ENCODE measurements around the gene EBP. TPM values are rescaled to one million over a fixed set of nuclear protein-coding genes. Genes with fewer than 3 reads are reported as not detected.
A peak's percentile ranks its signal among the peaks of the same experiment; 100 is the strongest.

Gene EBP
- total and polyA plus RNA-seq, 9 of the 15 experiments (the other 6 are each of a cell fraction or from before 2014, with no cell fraction given) = 228 to 987 (median 274) TPM

DNA sequence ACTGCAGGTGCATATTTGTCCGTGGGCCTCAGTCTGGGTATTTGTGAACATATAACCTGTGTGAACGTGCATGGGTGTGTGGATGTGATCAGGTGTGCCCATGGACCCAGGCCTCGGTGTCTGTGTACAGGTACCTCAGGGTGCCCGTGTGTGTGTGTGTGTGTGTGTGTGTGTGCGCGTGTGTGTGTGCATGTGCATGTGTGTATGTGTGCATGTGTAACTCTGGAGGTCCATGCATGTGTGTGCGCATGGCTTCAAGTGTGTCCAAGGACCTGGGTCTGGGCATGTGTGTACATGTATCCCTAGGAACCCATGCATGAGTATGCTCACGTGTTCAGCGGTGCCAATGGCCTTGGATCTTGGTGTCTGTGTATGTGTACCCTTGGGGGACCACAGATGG, 29.8 kb upstream of the EBP start (continued):
- TF ChIP-seq POLR2AphosphoS5 (IDR thresholded peaks at IDR 0.05; ENCODE audit: control insufficient read depth, insufficient read depth, low read depth, low read length) = no peak

DNA sequence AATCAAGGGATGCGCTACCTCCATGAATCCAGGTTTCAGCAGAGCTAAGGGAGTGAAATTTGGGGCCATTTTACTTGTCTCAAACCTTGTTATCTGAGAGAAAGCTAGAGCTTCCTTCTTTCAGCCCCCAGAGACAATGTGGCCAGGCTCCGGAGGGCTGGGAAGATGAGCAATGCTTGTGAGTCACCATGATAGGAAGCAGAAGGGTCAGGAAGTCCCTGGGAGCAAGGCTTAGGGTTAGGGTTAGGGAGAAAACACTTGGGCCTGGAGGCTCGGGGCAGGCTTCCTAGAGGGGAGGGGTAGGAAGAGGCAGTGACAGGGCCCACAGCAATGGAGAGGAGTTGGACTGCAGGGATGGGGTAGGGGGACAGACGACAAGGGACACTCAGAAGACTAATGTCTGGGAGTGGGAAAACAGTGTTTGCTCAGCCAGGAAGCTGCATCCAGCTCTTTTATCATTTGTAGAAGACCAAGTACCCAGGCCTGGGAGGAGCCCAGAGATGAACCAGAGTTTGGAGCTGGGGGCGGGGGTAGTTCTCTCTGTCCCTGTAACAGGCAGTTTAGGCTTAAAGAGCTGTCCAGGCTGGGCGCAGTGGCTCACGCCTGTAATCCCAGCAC, 29.2 kb upstream of the EBP start:
- FAIRE-seq = peak; percentile 84
- peak; percentile 21 to 68 (median 27) for DNase-seq (ENCODE audit: extremely low read depth in 1 of 4, low spot score in 3 of 4)
- Histone ChIP-seq H3K79me2 (ENCODE audit: control insufficient read depth, insufficient read depth, low read length) (no peaks in the 10 kb centered on the region), H3K4me2 (ENCODE audit: insufficient read depth, low read length) (0 out of 2 replicates have a peak overlapping the region, but pooled peaks have one; percentile 27), H3K9ac (ENCODE audit: insufficient read depth in 1 of 2, low read depth in 2 of 2, low read length in 2 of 2) (no peak overlapping the region), H2AFZ (ENCODE audit: low read depth, low read length) (peak overlapping the region; percentile 77), H3K36me3 (ENCODE audit: control insufficient read depth, insufficient read depth, low read length) (peaks cover under 1% of the 10 kb centered on the region; the same call in 2 of the 3 replicates), H3K9me1 (ENCODE audit: control insufficient read depth, insufficient read depth, low read length) (peaks cover under 1% of the 10 kb centered on the region), H3K27ac (ENCODE audit: extremely low read depth, low read depth, low read length) (peak overlapping the region; percentile 12; the same call in 2 of the 3 replicates), H3K4me1 (replicated peaks in 1 of 2; ENCODE audit: control insufficient read depth in 2 of 2, insufficient read depth in 2 of 2, low read length in 2 of 2) (peaks cover 10 to 22% of the 10 kb centered on the region in 2 experiments; a peak in 4 of 5 replicates), H3K27me3 (ENCODE audit: control insufficient read depth in 2 of 2, insufficient read depth in 2 of 2, low read length in 2 of 2) (no peaks in the 10 kb centered on the region), H3K4me3 (no peak overlapping the region), H3K9me3 (replicated peaks; ENCODE audit: control insufficient read depth, insufficient read depth, low read depth, low read length) (no peaks in the 10 kb centered on the region), H4K20me1 (replicated peaks; ENCODE audit: control insufficient read depth, insufficient read depth, low read length) (no peaks in the 10 kb centered on the region)
- in situ Hi-C loops (cut with MboI) (loop anchor here (5.0 to 25.0 kb wide), 2 partner anchors 410 to 630 kb away; no protein-coding TSS in a partner anchor), intact Hi-C loops (cut with micrococcal nuclease) (loop anchor here (10.0 kb wide), 1 partner anchor 658 kb away; the partner anchor contains the start of gene ZNF81)
- 36% methylated on average over 5 of the region's 7 CpGs for WGBS (ENCODE audit: insufficient coverage, low coverage, missing lambda C conversion rate)
- CTCF ChIA-PET (ENCODE audit: low intra/inter-chr PET ratio) = no interaction called here
- POLR2A ChIA-PET = interaction anchor here (0.7 kb wide), 2 partner anchors 11 to 227 kb away, joined by 3 read pairs; no protein-coding TSS in a partner anchor
- BruUV-seq (replicated peaks) = no TSS peak
- ATAC-seq = peak; percentile 21; the same call in 2 of the 3 replicates
- TF ChIP-seq SMARCB1 (IDR thresholded peaks at IDR 0.05; ENCODE audit: insufficient read length, low read depth) = no peak
- no peak for TF ChIP-seq U2AF1 (optimal IDR thresholded peaks at IDR 0.05; ENCODE audit: low read depth, low read length)
- TF ChIP-seq ATF1 (CRISPR knock-in tag; IDR thresholded peaks at IDR 0.05) = no peak
- no peak for TF ChIP-seq ATF1 (tag; IDR thresholded peaks at IDR 0.05)
- no peak for TF ChIP-seq NCOA6 (IDR thresholded peaks at IDR 0.05)
- TF ChIP-seq MTA1 (IDR thresholded peaks at IDR 0.05; ENCODE audit: borderline replicate concordance) = no peak
- TF ChIP-seq RFX1 (IDR thresholded peaks at IDR 0.05) = no peak
- TF ChIP-seq POU5F1 (IDR thresholded peaks at IDR 0.05; ENCODE audit: borderline replicate concordance, low read depth, low read length, partially characterized antibody) = no peak
- TF ChIP-seq, protein P1, sequence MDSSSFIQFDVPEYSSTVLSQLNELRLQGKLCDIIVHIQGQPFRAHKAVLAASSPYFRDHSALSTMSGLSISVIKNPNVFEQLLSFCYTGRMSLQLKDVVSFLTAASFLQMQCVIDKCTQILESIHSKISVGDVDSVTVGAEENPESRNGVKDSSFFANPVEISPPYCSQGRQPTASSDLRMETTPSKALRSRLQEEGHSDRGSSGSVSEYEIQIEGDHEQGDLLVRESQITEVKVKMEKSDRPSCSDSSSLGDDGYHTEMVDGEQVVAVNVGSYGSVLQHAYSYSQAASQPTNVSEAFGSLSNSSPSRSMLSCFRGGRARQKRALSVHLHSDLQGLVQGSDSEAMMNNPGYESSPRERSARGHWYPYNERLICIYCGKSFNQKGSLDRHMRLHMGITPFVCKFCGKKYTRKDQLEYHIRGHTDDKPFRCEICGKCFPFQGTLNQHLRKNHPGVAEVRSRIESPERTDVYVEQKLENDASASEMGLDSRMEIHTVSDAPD (CRISPR knock-in tag; IDR thresholded peaks at IDR 0.05) = no peak
- TF ChIP-seq HMG20A (CRISPR knock-in tag; conservative IDR thresholded peaks at IDR 0.05) = no peak
- TF ChIP-seq NR2F6 (CRISPR knock-in tag; IDR thresholded peaks at IDR 0.05) = no peak
- TF ChIP-seq C11orf30 (IDR thresholded peaks at IDR 0.05; ENCODE audit: low read depth) = no peak
- TF ChIP-seq TAF15 (IDR thresholded peaks at IDR 0.05; ENCODE audit: low read depth, low read length) = no peak
- no peak for TF ChIP-seq ZNF239 (CRISPR knock-in tag; IDR thresholded peaks at IDR 0.05)
- no peak for TF ChIP-seq MAFF (IDR thresholded peaks at IDR 0.05; ENCODE audit: low read length)
- no peak for TF ChIP-seq ZNF354B (CRISPR knock-in tag; IDR thresholded peaks at IDR 0.05)
- TF ChIP-seq ZFP36 (IDR thresholded peaks at IDR 0.05; ENCODE audit: low read depth, low read length, partially characterized antibody) = no peak
- TF ChIP-seq, protein P2, sequence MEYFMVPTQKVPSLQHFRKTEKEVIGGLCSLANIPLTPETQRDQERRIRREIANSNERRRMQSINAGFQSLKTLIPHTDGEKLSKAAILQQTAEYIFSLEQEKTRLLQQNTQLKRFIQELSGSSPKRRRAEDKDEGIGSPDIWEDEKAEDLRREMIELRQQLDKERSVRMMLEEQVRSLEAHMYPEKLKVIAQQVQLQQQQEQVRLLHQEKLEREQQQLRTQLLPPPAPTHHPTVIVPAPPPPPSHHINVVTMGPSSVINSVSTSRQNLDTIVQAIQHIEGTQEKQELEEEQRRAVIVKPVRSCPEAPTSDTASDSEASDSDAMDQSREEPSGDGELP (CRISPR knock-in tag; IDR thresholded peaks at IDR 0.05; ENCODE audit: borderline replicate concordance) = 0 out of 2 replicates have a peak, but pooled peaks have one; percentile 20
- TF ChIP-seq RAD51 (IDR thresholded peaks at IDR 0.05; ENCODE audit: borderline replicate concordance, low read depth) = no peak
- TF ChIP-seq HDAC3 (IDR thresholded peaks at IDR 0.05; ENCODE audit: borderline replicate concordance, partially characterized antibody) = no peak
- TF ChIP-seq ZKSCAN1 (IDR thresholded peaks at IDR 0.05; ENCODE audit: low read depth, low read length) = no peak
